Measurements from ENCODE around the gene SLC2A13.

- TF ChIP-seq REST (IDR thresholded peaks at IDR 0.05; ENCODE audit: low read depth) (no peak), RAD21 (IDR thresholded peaks at IDR 0.05; ENCODE audit: low read depth) (no peak), MAX (IDR thresholded peaks at IDR 0.05) (no peak), USF1 (IDR thresholded peaks at IDR 0.05) (no peak)
Observed at GRCh38 chr12:40086471-40086870, 19.4 kb downstream of the SLC2A13 start.
